PC-9 (cell line): ENCODE measurements around the gene SORT1. TPM values are rescaled to one million over a fixed set of nuclear protein-coding genes. Genes with fewer than 3 reads are reported as not detected.

Experiments
- BruUV-seq: library from RNA; stranded (reverse); fragments of 400-500 nt; replicated peaks from 2 replicates; lab custom pipeline; 2021; lab: Mats Ljungman, UMichigan
- CTCF ChIA-PET: fragments of 300-600 bp; sonication (Branson Sonifier 250); formaldehyde crosslinking; loops from one replicate; lab custom pipeline; 2022; ENCODE audit warnings: antibody characterized with exemption; lab: Charles Lee
- POLR2A ChIA-PET: fragments of 300-600 bp; sonication (Branson Sonifier 250); formaldehyde crosslinking; loops from one replicate; lab custom pipeline; 2022; ENCODE audit warnings: antibody characterized with exemption; ENCODE audit not compliant: unreplicated experiment; lab: Charles Lee
- DNase-seq, 2 experiments: peaks; one replicate each; pipeline versions ENCODE4 v3.0.0 to v3.0.0-alpha.2; 2015 to 2022; ENCODE audit warnings: mixed read lengths in 1 of 2
- H2AFZ ChIP-seq: fragments of 200-600 bp; sonication (generic); 2 replicates; pipeline ENCODE4 v1.8.1; 2017; ENCODE audit warnings: antibody characterized with exemption
- H3F3A ChIP-seq: fragments of 200-600 bp; sonication (generic); 2 replicates; pipeline ENCODE4 v1.8.1; 2017; ENCODE audit warnings: antibody characterized with exemption, mild to moderate bottlenecking, low read depth; ENCODE audit not compliant: insufficient read depth
- H3K27ac ChIP-seq: fragments of 200-600 bp; sonication (generic); 2 replicates; pipeline ENCODE4 v1.6.1; 2016; ENCODE audit warnings: mixed run types
- H3K27me3 ChIP-seq: fragments of 200-600 bp; sonication (generic); 2 replicates; pipeline ENCODE4 v1.6.1; 2016; ENCODE audit warnings: low read depth, mixed run types; ENCODE audit not compliant: insufficient read depth
- H3K36me3 ChIP-seq: fragments of 200-600 bp; sonication (generic); 2 replicates; pipeline ENCODE4 v1.6.1; 2016; ENCODE audit warnings: low read depth, mixed run types
- H3K4me1 ChIP-seq: fragments of 200-600 bp; sonication (generic); replicated peaks from 2 replicates; pipeline ENCODE4 v1.6.1; 2016; ENCODE audit warnings: mixed run types; ENCODE audit not compliant: insufficient read depth
- H3K4me2 ChIP-seq: fragments of 200-600 bp; sonication (generic); 2 replicates; pipeline ENCODE4 v1.6.1; 2017; ENCODE audit warnings: mixed run types
- H3K4me3 ChIP-seq: fragments of 200-600 bp; sonication (generic); 2 replicates; pipeline ENCODE4 v1.6.1; 2016; ENCODE audit warnings: mixed run types
- H3K79me2 ChIP-seq: fragments of 200-600 bp; sonication (generic); 2 replicates; pipeline ENCODE4 v1.6.1; 2017; ENCODE audit warnings: low read depth, mixed run types
- H3K9me2 ChIP-seq: fragments of 200-600 bp; sonication (generic); 2 replicates; pipeline ENCODE4 v1.8.1; 2017; ENCODE audit warnings: mild to moderate bottlenecking; ENCODE audit not compliant: insufficient read depth
- H3K9me3 ChIP-seq: fragments of 200-600 bp; sonication (generic); 2 replicates; pipeline ENCODE4 v1.8.1; 2016; ENCODE audit warnings: low read depth; ENCODE audit not compliant: insufficient read depth
- H4K20me1 ChIP-seq: fragments of 200-600 bp; sonication (generic); 2 replicates; pipeline ENCODE4 v1.8.1; 2017; ENCODE audit not compliant: insufficient read depth
- CTCF ChIP-seq: fragments of 200-600 bp; sonication (generic); conservative IDR thresholded peaks from 2 replicates; pipeline ENCODE4 v1.6.1; 2017; ENCODE audit warnings: mixed run types, antibody characterized with exemption, mild to moderate bottlenecking, moderate library complexity
- EZH2 ChIP-seq: fragments of 200-600 bp; sonication (generic); IDR thresholded peaks from 2 replicates; pipeline ENCODE4 v1.8.0; 2017; ENCODE audit warnings: antibody characterized with exemption, low read depth
- intact Hi-C: fragments of 100-400 bp; cut with micrococcal nuclease; formaldehyde crosslinking; loops from one replicate; pipeline ENCODE4 v1.10.0; 2022; ENCODE audit not compliant: unreplicated experiment
- total RNA-seq: library from RNA; stranded (reverse); gene quantifications from 2 replicates; pipeline ENCODE4 v1.2.3, GENCODE V29; 2021

SORT1 gene
- total RNA-seq, 1 experiment from 2014 or later: 25.7 TPM

DNA sequence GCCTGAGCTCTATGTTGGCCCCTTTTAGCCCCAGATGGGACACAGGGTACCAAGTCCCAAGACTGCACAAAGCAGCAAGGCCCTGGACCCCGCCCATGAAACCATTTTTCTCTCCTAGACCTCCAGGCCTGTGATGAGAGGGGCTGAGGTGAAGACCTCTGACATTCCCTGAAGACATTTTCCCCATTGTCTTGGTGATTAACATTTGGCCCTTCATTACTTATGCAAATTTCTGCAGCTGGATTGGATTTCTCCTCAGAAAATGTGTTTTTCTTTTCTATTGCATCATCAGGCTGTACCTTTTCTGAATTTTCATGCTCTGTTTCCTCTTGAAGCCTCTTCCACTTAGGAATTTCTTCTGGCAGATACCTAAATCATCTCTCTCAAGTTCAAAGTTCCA is 36.8 kb upstream of the SORT1 start:
- H3K9me3 ChIP-seq: no peaks in the 10 kb centered on the region
- H3K4me1 ChIP-seq: peaks cover 12% of the 10 kb centered on the region
- no peak overlapping the region for H3K4me2 ChIP-seq
- ChIA-PET CTCF (no interaction called here), POLR2A (no interaction called here)
- H4K20me1 ChIP-seq: no peaks in the 10 kb centered on the region
- no peaks in the 10 kb centered on the region for H3K36me3 ChIP-seq
- BruUV-seq: no TSS peak
- intact Hi-C loops: no loop called here
- no peak overlapping the region for H2AFZ ChIP-seq
- TF ChIP-seq EZH2: no peak
- TF ChIP-seq CTCF: no peak
- no peaks in the 10 kb centered on the region for H3F3A ChIP-seq
- no peaks in the 10 kb centered on the region for H3K79me2 ChIP-seq
- H3K4me3 ChIP-seq: no peak overlapping the region
- no peaks in the 10 kb centered on the region for H3K27me3 ChIP-seq
- DNase-seq: peak in 1 of 2 experiments; percentile 21
- no peaks in the 10 kb centered on the region for H3K9me2 ChIP-seq
- no peak overlapping the region for H3K27ac ChIP-seq

DNA sequence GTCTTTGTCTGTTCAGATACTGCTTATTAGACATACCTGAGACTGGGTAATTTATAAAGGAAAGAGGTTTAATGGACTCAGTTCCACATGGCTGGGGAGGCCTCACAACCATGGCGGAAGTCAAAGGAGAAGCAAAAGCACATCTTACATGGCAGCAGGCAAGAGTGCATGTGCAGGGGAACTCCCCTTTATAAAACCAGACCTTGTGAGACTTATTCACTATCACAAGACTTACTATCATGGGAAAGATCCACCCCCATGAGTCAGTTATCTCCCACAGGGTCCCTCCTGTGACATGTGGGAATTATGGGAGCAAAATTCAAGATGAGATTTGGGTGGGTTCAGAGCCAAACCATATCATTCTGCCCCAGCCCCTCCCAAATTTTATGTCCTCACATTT is 35.6 kb upstream of the SORT1 start:
- no peak overlapping the region for H2AFZ ChIP-seq
- H3K27ac ChIP-seq: no peak overlapping the region
- H3F3A ChIP-seq: no peaks in the 10 kb centered on the region
- no peak overlapping the region for H3K4me2 ChIP-seq
- POLR2A ChIA-PET: no interaction called here
- no peaks in the 10 kb centered on the region for H3K27me3 ChIP-seq
- H3K4me3 ChIP-seq: no peak overlapping the region
- peaks cover 4% of the 10 kb centered on the region; the same call in 1 of the 2 replicates for H3K79me2 ChIP-seq
- H3K4me1 ChIP-seq: peaks cover under 1% of the 10 kb centered on the region; the same call in 1 of the 2 replicates
- CTCF ChIA-PET: no interaction called here
- H3K9me3 ChIP-seq: no peaks in the 10 kb centered on the region
- no peaks in the 10 kb centered on the region for H3K36me3 ChIP-seq
- TF ChIP-seq CTCF (no peak), EZH2 (no peak)
- H3K9me2 ChIP-seq: no peaks in the 10 kb centered on the region
- no peak for DNase-seq
- H4K20me1 ChIP-seq: no peaks in the 10 kb centered on the region
- intact Hi-C loops: no loop called here
- no TSS peak for BruUV-seq

DNA sequence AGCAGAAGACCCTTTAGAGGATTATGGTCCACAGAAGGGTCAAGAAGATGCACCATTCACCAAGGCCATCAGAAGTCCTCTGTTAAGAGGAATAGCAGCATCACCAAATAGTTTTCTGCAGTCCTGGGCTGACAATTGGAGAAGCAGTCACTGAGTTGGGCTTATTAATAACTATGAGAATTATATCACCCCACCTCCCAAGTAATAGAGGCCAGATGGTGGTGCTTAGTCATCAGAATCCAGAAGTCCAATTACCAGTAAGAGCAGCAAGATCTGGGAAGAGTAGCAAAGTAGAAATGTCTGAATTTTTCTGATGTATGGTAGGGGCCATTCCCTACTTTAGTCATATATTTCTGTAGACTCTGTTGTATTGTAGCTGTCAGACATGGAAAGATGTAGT is 34.6 kb upstream of the SORT1 start:
- POLR2A ChIA-PET: no interaction called here
- Histone ChIP-seq H3K27ac (no peak overlapping the region), H3K36me3 (no peaks in the 10 kb centered on the region), H3K9me3 (no peaks in the 10 kb centered on the region), H3K27me3 (no peaks in the 10 kb centered on the region), H3F3A (no peaks in the 10 kb centered on the region; the same call in 1 of the 2 replicates), H3K4me2 (no peak overlapping the region), H3K9me2 (no peaks in the 10 kb centered on the region), H2AFZ (no peak overlapping the region), H3K79me2 (peaks cover 14% of the 10 kb centered on the region), H4K20me1 (no peaks in the 10 kb centered on the region), H3K4me1 (peaks cover 6% of the 10 kb centered on the region; the same call in 1 of the 2 replicates), H3K4me3 (no peak overlapping the region)
- intact Hi-C loops: no loop called here
- no peak for TF ChIP-seq EZH2
- no peak for TF ChIP-seq CTCF
- DNase-seq: no peak
- CTCF ChIA-PET: no interaction called here
- BruUV-seq: no TSS peak
